ENCODE data around the gene TBX4.
"Not testable (repeated sequence)": the region's sequence is repeated elsewhere in the genome, so short reads cannot be mapped to it uniquely, and the experiment has no call there.

TBX4 gene

GRCh38 chr17:61507383-61508066 is 55.3 kb downstream of the TBX4 start:
- TF ChIP-seq CTCF (IDR thresholded peaks at IDR 0.05; ENCODE audit: extremely low read depth, insufficient read depth, missing control alignments), result no peak
- no peak for DNase-seq (ENCODE audit: low spot score)
- in situ Hi-C loops (cut with MboI; ENCODE audit: low pct_unique_long_range_greater_than_20kb, low sequenced_read_pairs, unreplicated experiment), result no loop called here

- DNase-seq (ENCODE audit: low spot score), result no peak
- no peak for TF ChIP-seq CTCF (IDR thresholded peaks at IDR 0.05; ENCODE audit: extremely low read depth, insufficient read depth, missing control alignments)
- in situ Hi-C loops (cut with MboI; ENCODE audit: low pct_unique_long_range_greater_than_20kb, low sequenced_read_pairs, unreplicated experiment), result no loop called here
Measured at GRCh38 chr17:61508912-61509311, 56.7 kb downstream of the TBX4 start.

- in situ Hi-C loops (cut with MboI; ENCODE audit: low pct_unique_long_range_greater_than_20kb, low sequenced_read_pairs, unreplicated experiment); DNase-seq (ENCODE audit: low spot score): not testable (repeated sequence)
Measured at GRCh38 chr17:61509454-61509853, 57.2 kb downstream of the TBX4 start.

- in situ Hi-C loops (cut with MboI; ENCODE audit: low pct_unique_long_range_greater_than_20kb, low sequenced_read_pairs, unreplicated experiment), result no loop called here
- TF ChIP-seq CTCF (IDR thresholded peaks at IDR 0.05; ENCODE audit: extremely low read depth, insufficient read depth, missing control alignments), result no peak
- no peak for DNase-seq (ENCODE audit: low spot score)
Measured at GRCh38 chr17:61510237-61510636, 58.0 kb downstream of the TBX4 start.

- DNase-seq (ENCODE audit: low spot score), result no peak
- no peak for TF ChIP-seq CTCF (IDR thresholded peaks at IDR 0.05; ENCODE audit: extremely low read depth, insufficient read depth, missing control alignments)
- in situ Hi-C loops (cut with MboI; ENCODE audit: low pct_unique_long_range_greater_than_20kb, low sequenced_read_pairs, unreplicated experiment), result no loop called here
Measured at GRCh38 chr17:61510991-61511390, 58.8 kb downstream of the TBX4 start.

GRCh38 chr17:61511480-61512182 is 59.4 kb downstream of the TBX4 start:
- no peak for DNase-seq (ENCODE audit: low spot score)
- no peak for TF ChIP-seq CTCF (IDR thresholded peaks at IDR 0.05; ENCODE audit: extremely low read depth, insufficient read depth, missing control alignments)
- in situ Hi-C loops (cut with MboI; ENCODE audit: low pct_unique_long_range_greater_than_20kb, low sequenced_read_pairs, unreplicated experiment), result no loop called here

GRCh38 chr17:61514491-61514890 is 62.3 kb downstream of the TBX4 start:
- in situ Hi-C loops (cut with MboI; ENCODE audit: low pct_unique_long_range_greater_than_20kb, low sequenced_read_pairs, unreplicated experiment), result no loop called here
- no peak for TF ChIP-seq CTCF (IDR thresholded peaks at IDR 0.05; ENCODE audit: extremely low read depth, insufficient read depth, missing control alignments)

More at GRCh38 chr17:61514491-61514890, 62.3 kb downstream of the TBX4 start:
- DNase-seq (ENCODE audit: low spot score), result no peak
